H1 (cell line): Measurements from ENCODE around the gene CREB3L1. TPM values are rescaled to one million over a fixed set of nuclear protein-coding genes. Genes with fewer than 3 reads are reported as not detected.

Experiments used
- CTCF ChIA-PET: fragments of 300-600 bp; sonication (Branson Sonifier 250); formaldehyde crosslinking; loops from one replicate; lab custom pipeline; 2021; ENCODE audit not compliant: partially characterized antibody; lab: Charles Lee
- POLR2A ChIA-PET: fragments of 300-600 bp; sonication (Branson Sonifier 250); formaldehyde crosslinking; loops from one replicate; lab custom pipeline; 2021; ENCODE audit warnings: inconsistent platforms; ENCODE audit not compliant: partially characterized antibody; lab: Charles Lee
- DNase-seq, 2 experiments: peaks; one replicate each; pipeline versions ENCODE4 v3.0.0 to v3.0.0-alpha.2; 2010 to 2022; ENCODE audit warnings: low spot score in 2 of 2, low read depth in 1 of 2, mixed read lengths in 1 of 2
- FAIRE-seq: peaks from 2 replicates; lab custom pipeline; 2011; peaks lifted over from hg19 to GRCh38; lab: Jason Lieb, UNC
- H2AFZ ChIP-seq: 2 replicates; pipeline ENCODE4 v1.8.1; 2012; ENCODE audit warnings: low read length, inconsistent platforms
- H2AK5ac ChIP-seq: 2 replicates; pipeline ENCODE4 v1.6.1; 2013; ENCODE audit warnings: low read depth, low read length
- H2BK120ac ChIP-seq: replicated peaks from 2 replicates; pipeline ENCODE3; 2013; ENCODE audit warnings: low read depth, low read length, inconsistent platforms
- H2BK12ac ChIP-seq: 2 replicates; pipeline ENCODE4 v1.6.1; 2013; ENCODE audit warnings: low read depth, low read length
- H2BK15ac ChIP-seq: 2 replicates; pipeline ENCODE4 v1.6.1; 2013; ENCODE audit warnings: low read length
- H2BK20ac ChIP-seq: 2 replicates; pipeline ENCODE4 v1.6.1; 2013; ENCODE audit warnings: low read length
- H2BK5ac ChIP-seq: 2 replicates; pipeline ENCODE4 v1.6.1; 2013; ENCODE audit warnings: low read depth, low read length
- H3K14ac ChIP-seq: 2 replicates; pipeline ENCODE4 v1.6.1; 2013; ENCODE audit warnings: inconsistent platforms; ENCODE audit not compliant: insufficient read length
- H3K18ac ChIP-seq: 2 replicates; pipeline ENCODE4 v1.6.1; 2013; ENCODE audit warnings: low read length; ENCODE audit errors: extremely low read depth
- H3K23ac ChIP-seq: 2 replicates; pipeline ENCODE4 v1.6.1; 2013; ENCODE audit warnings: inconsistent platforms; ENCODE audit not compliant: insufficient read length
- H3K23me2 ChIP-seq: 2 replicates; pipeline ENCODE4 v1.6.1; 2013; ENCODE audit warnings: low read depth, low read length
- H3K27ac ChIP-seq: 2 replicates; pipeline ENCODE4 v1.6.1; 2011; ENCODE audit warnings: low read depth, low read length, inconsistent platforms
- H3K27me3 ChIP-seq, 4 experiments: replicated peaks in 1 of 4; 1 replicate in 1 of 4; 2 replicates in 3 of 4; pipeline versions ENCODE4 v1.6.1 to v1.8.1; 2011 to 2013; ENCODE audit warnings: low read length in 3 of 4, mild to moderate bottlenecking in 3 of 4, inconsistent platforms in 2 of 4, mixed read lengths in 2 of 4, moderate library complexity in 1 of 4; ENCODE audit not compliant: control insufficient read depth in 3 of 4, insufficient read depth in 3 of 4; ENCODE audit errors: extremely low read depth in 1 of 4
- H3K36me3 ChIP-seq, 4 experiments: 2 replicates each; pipeline versions ENCODE4 v1.6.1 to v1.8.1; 2011 to 2013; ENCODE audit warnings: mild to moderate bottlenecking in 4 of 4, low read length in 3 of 4, moderate library complexity in 2 of 4, control low read depth in 1 of 4, inconsistent platforms in 1 of 4; ENCODE audit not compliant: insufficient read depth in 4 of 4, control insufficient read depth in 2 of 4
- H3K4ac ChIP-seq: replicated peaks from 2 replicates; pipeline ENCODE3; 2013; ENCODE audit warnings: low read length, low read depth, mixed read lengths, inconsistent platforms; ENCODE audit not compliant: insufficient read length
- H3K4me1 ChIP-seq, 4 experiments: replicated peaks in 1 of 4; 1 replicate in 1 of 4; 2 replicates in 3 of 4; pipeline versions ENCODE4 v1.6.1 to v1.8.1; 2011 to 2013; ENCODE audit warnings: low read length in 3 of 4, inconsistent platforms in 2 of 4, mixed read lengths in 1 of 4; ENCODE audit not compliant: insufficient read depth in 4 of 4, control insufficient read depth in 3 of 4
- H3K4me2 ChIP-seq, 2 experiments: 2 replicates each; pipeline versions ENCODE4 v1.6.1 to v1.8.1; 2011 to 2013; ENCODE audit warnings: low read depth in 2 of 2, low read length in 2 of 2, control low read depth in 1 of 2, inconsistent platforms in 1 of 2, mild to moderate bottlenecking in 1 of 2; ENCODE audit not compliant: insufficient read depth in 1 of 2
- H3K4me3 ChIP-seq, 4 experiments: fragments of 200-600, 300-600 bp in 1 of 4; sonication (generic), shearing (Covaris generic), sonication (Bioruptor Twin) in 1 of 4; 2 replicates each; pipeline versions ENCODE4 v1.5.1 to v1.8.1; 2011 to 2016; ENCODE audit warnings: low read length in 4 of 4, low read depth in 3 of 4, control low read depth in 2 of 4, inconsistent platforms in 2 of 4, mild to moderate bottlenecking in 2 of 4, mixed read lengths in 1 of 4, moderate library complexity in 1 of 4; ENCODE audit not compliant: insufficient read depth in 2 of 4; ENCODE audit errors: extremely low read depth in 1 of 4
- H3K56ac ChIP-seq: replicated peaks from 2 replicates; pipeline ENCODE3; 2013; ENCODE audit warnings: low read depth, mild to moderate bottlenecking, mixed read lengths, low read length, inconsistent platforms; ENCODE audit not compliant: insufficient read length
- H3K79me1 ChIP-seq: 2 replicates; pipeline ENCODE4 v1.6.1; 2013; ENCODE audit warnings: low read depth, low read length, control low read depth
- H3K79me2 ChIP-seq, 2 experiments: 2 replicates each; pipeline versions ENCODE4 v1.6.1 to v1.8.1; 2012 to 2013; ENCODE audit warnings: low read length in 2 of 2, mild to moderate bottlenecking in 2 of 2, inconsistent platforms in 1 of 2; ENCODE audit not compliant: insufficient read depth in 2 of 2, control insufficient read depth in 1 of 2
- H3K9ac ChIP-seq, 4 experiments: replicated peaks in 1 of 4; 1 replicate in 1 of 4; 2 replicates in 3 of 4; pipeline versions ENCODE4 v1.6.1 to v1.8.1; 2011 to 2013; ENCODE audit warnings: low read depth in 3 of 4, low read length in 3 of 4, control low read depth in 2 of 4, mild to moderate bottlenecking in 2 of 4, moderate library complexity in 2 of 4, inconsistent platforms in 1 of 4; ENCODE audit errors: extremely low read depth in 1 of 4
- H3K9me3 ChIP-seq, 2 experiments: 2 replicates each; pipeline versions ENCODE4 v1.6.1 to v1.8.1; 2012 to 2013; ENCODE audit warnings: mild to moderate bottlenecking in 2 of 2, moderate library complexity in 2 of 2, control low read depth in 1 of 2, inconsistent platforms in 1 of 2, low read depth in 1 of 2, low read length in 1 of 2, mixed read lengths in 1 of 2; ENCODE audit not compliant: insufficient read depth in 2 of 2
- H4K20me1 ChIP-seq, 2 experiments: replicated peaks in 1 of 2; 2 replicates each; pipeline versions ENCODE3 to v1.8.1; 2011 to 2013; ENCODE audit warnings: inconsistent platforms in 2 of 2, low read length in 2 of 2, mild to moderate bottlenecking in 1 of 2; ENCODE audit not compliant: insufficient read depth in 2 of 2, control insufficient read depth in 1 of 2
- H4K5ac ChIP-seq: 2 replicates; pipeline ENCODE4 v1.6.1; 2013; ENCODE audit warnings: low read length, low read depth, mixed read lengths, inconsistent platforms; ENCODE audit not compliant: insufficient read length
- H4K8ac ChIP-seq: 2 replicates; pipeline ENCODE4 v1.8.0; 2013; ENCODE audit warnings: mild to moderate bottlenecking, moderate library complexity, low read length, inconsistent platforms; ENCODE audit not compliant: insufficient read depth; ENCODE audit errors: extremely low read depth
- H4K91ac ChIP-seq: replicated peaks from 2 replicates; pipeline ENCODE3; 2013; ENCODE audit warnings: low read length, mixed read lengths, inconsistent platforms; ENCODE audit not compliant: insufficient read length
- CBX8 ChIP-seq: fragments of 300-800, 300-1000 bp; sonication (generic); IDR thresholded peaks from 2 replicates; pipeline ENCODE4 v1.7.1; 2016; ENCODE audit warnings: low read depth, low read length, borderline replicate concordance
- CREB1 ChIP-seq: IDR thresholded peaks from 2 replicates; pipeline ENCODE4 v1.6.1; 2012; ENCODE audit warnings: inconsistent platforms
- CTBP2 ChIP-seq: IDR thresholded peaks from 2 replicates; pipeline ENCODE4 v1.7.0; 2011; ENCODE audit warnings: borderline replicate concordance, mild to moderate bottlenecking, moderate library complexity, mixed read lengths, low read length; ENCODE audit not compliant: insufficient read depth, insufficient read length
- FOSL1 ChIP-seq: IDR thresholded peaks from 2 replicates; pipeline ENCODE4 v1.6.1; 2011; ENCODE audit warnings: mild to moderate bottlenecking, low read depth, low read length, moderate library complexity; ENCODE audit not compliant: insufficient read depth
- KDM1A ChIP-seq: fragments of 200-600, 300-600 bp; sonication (generic); IDR thresholded peaks from 2 replicates; pipeline ENCODE4 v1.7.1; 2016; ENCODE audit warnings: mild to moderate bottlenecking, low read length, borderline replicate concordance
- KDM4A ChIP-seq: IDR thresholded peaks from one replicate; pipeline ENCODE4 v1.7.1; 2012; ENCODE audit warnings: low read depth, mild to moderate bottlenecking, moderate library complexity, low read length, inconsistent platforms; ENCODE audit not compliant: severe bottlenecking
- NANOG ChIP-seq: IDR thresholded peaks from 2 replicates; pipeline ENCODE4 v1.6.1; 2011; ENCODE audit warnings: low read length, low read depth, mild to moderate bottlenecking, inconsistent platforms; ENCODE audit not compliant: insufficient read depth, poor library complexity, severe bottlenecking
- POLR2AphosphoS5 ChIP-seq: IDR thresholded peaks from 2 replicates; pipeline ENCODE4 v1.6.1; 2011; ENCODE audit warnings: low read depth, low read length
- POU5F1 ChIP-seq: IDR thresholded peaks from 2 replicates; pipeline ENCODE4 v1.6.1; 2011; ENCODE audit warnings: low read depth, mild to moderate bottlenecking, low read length, moderate library complexity
- SP1 ChIP-seq: IDR thresholded peaks from 2 replicates; pipeline ENCODE4 v1.6.1; 2011; ENCODE audit warnings: low read depth, low read length
- TBP ChIP-seq: IDR thresholded peaks from 2 replicates; pipeline ENCODE4 v1.6.1; 2011; ENCODE audit warnings: low read depth, low read length, improper control_type of control experiment
- USF2 ChIP-seq: IDR thresholded peaks from 2 replicates; pipeline ENCODE4 v1.6.1; 2011; ENCODE audit warnings: low read length, improper control_type of control experiment
- ZNF274 ChIP-seq: IDR thresholded peaks from 2 replicates; pipeline ENCODE4 v1.7.0; 2012; ENCODE audit warnings: low read length, borderline replicate concordance; ENCODE audit errors: extremely low read depth
- WGBS, 2 experiments: shearing (Covaris generic) in 1 of 2; methylation state at CpG; one replicate each; pipeline versions ENCODE4 v1.1.6 to v1.1.7; 2013 to 2015; ENCODE audit warnings: low lambda C conversion rate in 2 of 2, mixed read lengths in 2 of 2, inconsistent platforms in 1 of 2, low coverage in 1 of 2, missing lambda C conversion rate in 1 of 2; ENCODE audit not compliant: insufficient replicate concordance in 2 of 2, insufficient coverage in 1 of 2, insufficient read length in 1 of 2; ENCODE audit errors: extremely low coverage in 1 of 2, missing lambda C conversion rate in 1 of 2; 5-methylcytosine and 5-hydroxymethylcytosine counted together
- polyA plus RNA-seq, 7 experiments: library from polyadenylated mRNA; depleted of rRNA in 3 of 7; stranded (reverse) in 5 of 7; unstranded in 2 of 7; fragments of >200 nt in 5 of 7; fragments of 200-250 nt in 2 of 7; gene quantifications; 1 replicate in 5 of 7; 2 replicates in 1 of 7; 4 replicates in 1 of 7; pipeline versions ENCODE4 v1.2.1 to v1.2.3, GENCODE V29; 2011 to 2013; ENCODE audit warnings: missing spikeins in 2 of 7, mixed read lengths in 2 of 7
- total RNA-seq: library from RNA; stranded (reverse); fragmentation: NEBNext Ultra II Directional; extraction: Animal tissue kit (Norgen Biotek cat#: 25700); gene quantifications from 2 replicates; pipeline ENCODE4 v1.2.1, GENCODE V29; 2021

The CREB3L1 gene
- total and polyA plus RNA-seq, 2 of the 8 experiments (the other 6 are each of a cell fraction or from before 2014, with no cell fraction given): 4.1 to 12.7 TPM

DNA sequence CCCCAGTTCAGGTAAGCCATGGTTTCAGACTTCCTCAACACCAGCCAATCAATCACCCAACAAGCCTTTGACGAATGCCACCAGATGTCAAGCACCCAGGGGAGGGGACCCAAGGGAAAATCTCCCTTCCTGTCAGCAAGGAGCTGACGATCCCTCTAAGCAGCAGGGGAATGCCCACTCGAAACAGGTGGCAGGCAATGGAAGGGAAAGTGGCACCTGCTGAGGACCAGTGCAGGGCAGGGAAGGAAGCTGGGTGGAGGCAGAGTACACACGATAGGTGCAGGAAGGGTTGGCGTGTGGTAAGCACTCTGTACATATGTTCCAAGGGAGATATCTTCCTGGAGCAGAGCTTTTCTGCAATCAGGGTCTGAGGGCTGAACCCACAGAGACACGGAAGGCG, 11.7 kb upstream of the CREB3L1 start:
- Histone ChIP-seq H3K18ac (no peak overlapping the region), H2AFZ (no peak overlapping the region), H2BK20ac (no peak overlapping the region), H4K91ac (no peak overlapping the region), H4K8ac (no peak overlapping the region), H3K27me3 (no peaks in the 10 kb centered on the region), H3K4ac (no peak overlapping the region), H3K23me2 (no peaks in the 10 kb centered on the region; the same call in 1 of the 2 replicates), H3K27ac (no peak overlapping the region), H3K23ac (no peak overlapping the region), H3K9ac (no peak overlapping the region), H3K79me2 (no peaks in the 10 kb centered on the region), H3K9me3 (no peaks in the 10 kb centered on the region), H4K20me1 (no peaks in the 10 kb centered on the region), H3K56ac (no peak overlapping the region), H3K4me3 (no peak overlapping the region), H3K79me1 (no peaks in the 10 kb centered on the region), H2BK12ac (0 out of 2 replicates have a peak overlapping the region, but pooled peaks have one; percentile 22), H3K4me1 (0 out of 7 replicates have a peak, but pooled peaks cover 0 to 2% (median 0%) of the 10 kb centered on the region in 4 experiments), H4K5ac (no peak overlapping the region), H2AK5ac (no peak overlapping the region), H2BK5ac (no peak overlapping the region), H2BK15ac (peak overlapping the region; percentile 65; the same call in 1 of the 2 replicates), H3K4me2 (no peak overlapping the region), H3K14ac (no peak overlapping the region), H3K36me3 (no peaks in the 10 kb centered on the region), H2BK120ac (no peak overlapping the region)
- POLR2A ChIA-PET: interaction anchor here (1.0 to 1.9 kb wide), 4 partner anchors 22 to 65 kb away, joined by 3 to 9 read pairs (median 4); no protein-coding TSS in a partner anchor
- CTCF ChIA-PET: interaction anchor here (0.8 to 13.5 kb wide), 7 partner anchors 8 to 46 kb away, joined by 3 to 172 read pairs (median 5); partner anchors contain the start of gene CREB3L1
- 87% methylated on average over 7 of the region's 7 CpGs; no CpG with 5 or more reads in 1 of the 2 experiments for WGBS, 2 experiments
- FAIRE-seq (no peak), DNase-seq (no peak)
- TF ChIP-seq POU5F1: no peak
- no peak for TF ChIP-seq SP1
- no peak for TF ChIP-seq USF2
- no peak for TF ChIP-seq NANOG
- no peak for TF ChIP-seq CREB1
- no peak for TF ChIP-seq KDM4A
- TF ChIP-seq CBX8: no peak
- TF ChIP-seq FOSL1: no peak
- no peak for TF ChIP-seq POLR2AphosphoS5
- no peak for TF ChIP-seq TBP
- no peak for TF ChIP-seq CTBP2
- no peak for TF ChIP-seq KDM1A
- TF ChIP-seq ZNF274: no peak
